ENCODE results near the gene KCNIP4.

- no peak for TF ChIP-seq EZH2 (IDR thresholded peaks at IDR 0.05)
- TF ChIP-seq POLR2AphosphoS5 (IDR thresholded peaks at IDR 0.05; ENCODE audit: borderline replicate concordance, low read depth, low read length) = no peak
Measured at GRCh38 chr4:20859097-20859781, 1089.3 kb downstream of the KCNIP4 start.
